Stimulated activated naive CD8-positive, alpha-beta T cell treated with anti-CD3 and anti-CD28 coated beads, Interleukin-15, Interleukin-2, amounts not matched to agents 100 ng/mL and 50 ng/mL, for 24 hours (primary cell): ENCODE measurements around the gene PRKCE.

Experiments
- H3K27ac Mint-ChIP-seq: one replicate; pipeline ENCODE4 v1.8.0; 2021; ENCODE audit warnings: mild to moderate bottlenecking, mixed read lengths
- H3K27me3 Mint-ChIP-seq: one replicate; pipeline ENCODE4 v1.8.0; 2021; ENCODE audit warnings: mixed read lengths
- H3K36me3 Mint-ChIP-seq: one replicate; pipeline ENCODE4 v1.8.0; 2021; ENCODE audit warnings: low read depth, mixed read lengths
- H3K4me1 Mint-ChIP-seq: one replicate; pipeline ENCODE4 v1.8.0; 2021; ENCODE audit warnings: low read depth, mixed read lengths
- H3K4me3 Mint-ChIP-seq: one replicate; pipeline ENCODE4 v1.8.0; 2021; ENCODE audit warnings: mild to moderate bottlenecking, mixed read lengths
- H3K9me3 Mint-ChIP-seq: one replicate; pipeline ENCODE4 v1.8.0; 2021; ENCODE audit warnings: mixed read lengths

The PRKCE gene

DNA sequence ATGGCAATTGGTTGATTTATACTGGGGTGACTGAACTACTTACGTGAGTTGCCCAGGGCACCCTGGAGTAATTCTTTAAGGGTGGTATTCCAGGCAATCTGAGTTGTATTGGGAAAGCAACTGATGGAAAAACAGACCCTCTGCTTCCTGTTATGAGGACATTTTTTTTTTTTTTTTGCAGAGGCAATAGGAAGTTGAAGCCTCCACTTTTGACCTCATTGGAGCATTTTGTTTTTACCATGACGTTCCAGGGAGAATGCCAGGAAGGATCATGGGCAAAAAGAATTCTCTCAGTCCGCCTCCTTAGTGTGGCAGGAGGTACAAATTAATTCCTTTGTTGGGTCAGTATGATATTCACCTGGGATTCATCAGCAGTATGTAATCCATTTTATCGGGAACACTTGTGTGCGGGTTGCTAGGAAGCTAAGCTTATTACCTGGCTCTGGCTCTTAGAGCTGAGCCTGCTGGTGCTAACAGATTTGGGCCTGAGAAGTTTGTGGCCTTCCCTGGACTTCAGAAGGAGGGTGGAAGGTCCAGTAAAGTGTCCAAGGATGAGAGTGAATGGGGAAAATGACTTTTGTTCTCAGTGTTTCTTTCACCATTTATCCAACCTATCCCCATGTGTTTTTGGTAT, 372.8 kb downstream of the PRKCE start:
- H3K27me3 Mint-ChIP-seq = no peaks in the 10 kb centered on the region
- peaks cover 18% of the 10 kb centered on the region for H3K36me3 Mint-ChIP-seq
- H3K9me3 Mint-ChIP-seq = no peaks in the 10 kb centered on the region
- H3K4me1 Mint-ChIP-seq = peaks cover 10% of the 10 kb centered on the region
- H3K4me3 Mint-ChIP-seq = no peak overlapping the region
- no peak overlapping the region for H3K27ac Mint-ChIP-seq

- H3K4me1 Mint-ChIP-seq = peaks cover 2% of the 10 kb centered on the region
- H3K36me3 Mint-ChIP-seq = peaks cover 18% of the 10 kb centered on the region
- no peaks in the 10 kb centered on the region for H3K9me3 Mint-ChIP-seq
- H3K27ac Mint-ChIP-seq = no peak overlapping the region
- H3K27me3 Mint-ChIP-seq = no peaks in the 10 kb centered on the region
- H3K4me3 Mint-ChIP-seq = no peak overlapping the region
Observed at GRCh38 chr2:46025081-46025480, 373.6 kb downstream of the PRKCE start.

DNA sequence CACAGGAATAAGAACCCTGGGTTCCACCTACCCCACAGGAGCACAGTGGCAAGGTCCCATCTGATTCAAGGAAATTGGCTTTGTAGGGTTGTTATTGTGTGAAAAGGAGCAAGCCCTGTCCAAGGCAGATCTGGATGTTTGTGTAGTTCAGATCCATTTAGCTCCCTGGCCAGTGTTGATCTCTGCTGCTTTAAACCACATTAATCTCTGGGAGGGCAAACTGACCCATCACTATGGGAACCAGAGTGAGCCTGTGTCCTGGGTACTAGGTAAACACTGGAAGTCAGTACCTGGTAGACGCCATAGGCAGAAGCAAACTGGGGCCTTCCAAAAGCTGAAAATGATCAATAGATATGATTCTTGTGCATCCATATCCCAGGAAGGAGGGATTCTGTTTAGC, 374.2 kb downstream of the PRKCE start:
- Mint-ChIP-seq H3K27me3 (no peaks in the 10 kb centered on the region), H3K4me3 (no peak overlapping the region), H3K27ac (no peak overlapping the region), H3K4me1 (no peaks in the 10 kb centered on the region), H3K9me3 (no peaks in the 10 kb centered on the region), H3K36me3 (peaks cover 14% of the 10 kb centered on the region)

GRCh38 chr2:46026431-46026830, 375.0 kb downstream of the PRKCE start:
- no peaks in the 10 kb centered on the region for H3K27me3 Mint-ChIP-seq
- no peaks in the 10 kb centered on the region for H3K4me1 Mint-ChIP-seq
- H3K36me3 Mint-ChIP-seq = peaks cover 13% of the 10 kb centered on the region
- no peak overlapping the region for H3K4me3 Mint-ChIP-seq
- no peaks in the 10 kb centered on the region for H3K9me3 Mint-ChIP-seq
- no peak overlapping the region for H3K27ac Mint-ChIP-seq

DNA sequence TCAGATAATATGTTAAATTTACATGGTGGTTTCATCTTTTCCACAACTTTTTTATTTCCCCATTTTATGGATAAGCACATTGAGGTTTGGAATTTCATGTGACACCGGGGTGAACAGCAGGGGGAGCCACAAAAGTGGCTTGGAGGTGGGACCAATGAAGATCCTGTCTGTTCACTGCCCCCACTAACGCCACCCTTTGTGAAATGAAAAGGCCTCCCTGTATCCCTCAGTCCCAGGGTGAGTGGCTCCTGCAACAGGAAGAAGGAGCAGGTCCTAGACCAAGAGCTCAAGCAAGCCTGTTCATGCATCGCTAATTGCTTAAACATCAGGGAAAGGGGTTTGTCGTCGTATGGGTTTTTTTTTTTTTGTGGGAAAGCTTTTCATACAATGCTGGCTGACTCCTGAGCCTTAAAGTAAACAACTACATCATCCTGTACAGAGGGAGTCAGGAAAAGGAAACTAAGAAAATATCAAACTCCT, 377.9 kb downstream of the PRKCE start:
- Mint-ChIP-seq H3K4me1 (peaks cover 7% of the 10 kb centered on the region), H3K27ac (no peak overlapping the region), H3K4me3 (no peak overlapping the region), H3K9me3 (no peaks in the 10 kb centered on the region), H3K36me3 (peaks cover 8% of the 10 kb centered on the region), H3K27me3 (no peaks in the 10 kb centered on the region)

GRCh38 chr2:46030330-46030729, 378.9 kb downstream of the PRKCE start:
- Mint-ChIP-seq H3K4me3 (no peak overlapping the region), H3K36me3 (no peaks in the 10 kb centered on the region), H3K4me1 (peaks cover 7% of the 10 kb centered on the region), H3K27me3 (no peaks in the 10 kb centered on the region), H3K27ac (no peak overlapping the region), H3K9me3 (no peaks in the 10 kb centered on the region)

GRCh38 chr2:46032161-46032813, 380.8 kb downstream of the PRKCE start:
- no peaks in the 10 kb centered on the region for H3K36me3 Mint-ChIP-seq
- H3K9me3 Mint-ChIP-seq = no peaks in the 10 kb centered on the region
- no peak overlapping the region for H3K4me3 Mint-ChIP-seq
- no peaks in the 10 kb centered on the region for H3K27me3 Mint-ChIP-seq
- no peak overlapping the region for H3K27ac Mint-ChIP-seq
- H3K4me1 Mint-ChIP-seq = peaks cover 7% of the 10 kb centered on the region

DNA sequence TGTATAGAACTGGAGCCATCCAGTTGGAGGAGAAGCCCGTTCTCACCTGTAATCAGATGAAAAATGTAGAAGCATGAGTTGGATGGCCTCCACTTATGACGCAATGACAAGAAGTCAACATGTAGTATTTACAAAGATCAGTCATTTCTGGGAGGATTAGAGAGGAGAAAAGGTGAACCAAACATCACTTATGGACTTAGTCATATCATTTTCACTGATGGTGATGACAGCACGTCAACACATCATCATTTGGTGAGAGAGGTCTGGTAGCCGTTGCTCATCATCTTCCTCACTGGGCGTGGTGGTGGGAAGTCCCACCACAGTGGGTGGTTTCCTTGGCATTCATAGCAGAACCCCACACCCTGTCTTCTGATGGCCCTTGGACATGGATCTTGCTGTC, 381.5 kb downstream of the PRKCE start:
- Mint-ChIP-seq H3K36me3 (no peaks in the 10 kb centered on the region), H3K4me3 (no peak overlapping the region), H3K9me3 (no peaks in the 10 kb centered on the region), H3K27me3 (no peaks in the 10 kb centered on the region), H3K27ac (no peak overlapping the region), H3K4me1 (peaks cover 7% of the 10 kb centered on the region)

DNA sequence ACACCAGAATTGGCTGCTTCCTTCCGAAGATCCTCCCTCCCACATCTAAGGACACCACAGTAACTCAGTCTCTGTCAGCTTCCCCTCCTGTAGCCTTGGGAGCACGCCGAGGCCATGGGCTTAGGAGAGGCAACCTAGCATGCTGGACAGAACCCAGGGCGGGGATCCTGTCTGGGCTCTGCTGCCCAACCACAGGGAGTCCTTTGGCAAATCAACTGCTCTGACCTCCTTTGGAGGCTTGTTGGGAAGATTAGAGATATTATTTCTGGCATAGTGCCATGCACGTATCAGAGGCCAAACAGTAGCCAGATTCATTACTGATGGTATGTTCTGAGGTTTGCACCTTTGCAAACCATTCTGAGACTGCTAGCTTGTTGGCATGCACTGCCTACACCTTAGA, 383.1 kb downstream of the PRKCE start:
- H3K4me3 Mint-ChIP-seq = no peak overlapping the region
- no peak overlapping the region for H3K27ac Mint-ChIP-seq
- H3K4me1 Mint-ChIP-seq = peaks cover 7% of the 10 kb centered on the region
- no peaks in the 10 kb centered on the region for H3K9me3 Mint-ChIP-seq
- H3K36me3 Mint-ChIP-seq = no peaks in the 10 kb centered on the region
- no peaks in the 10 kb centered on the region for H3K27me3 Mint-ChIP-seq

- peaks cover 7% of the 10 kb centered on the region for H3K4me1 Mint-ChIP-seq
- no peak overlapping the region for H3K4me3 Mint-ChIP-seq
- H3K27me3 Mint-ChIP-seq = no peaks in the 10 kb centered on the region
- no peaks in the 10 kb centered on the region for H3K9me3 Mint-ChIP-seq
- no peak overlapping the region for H3K27ac Mint-ChIP-seq
- H3K36me3 Mint-ChIP-seq = no peaks in the 10 kb centered on the region
Observed at GRCh38 chr2:46036929-46037328, 385.5 kb downstream of the PRKCE start.

DNA sequence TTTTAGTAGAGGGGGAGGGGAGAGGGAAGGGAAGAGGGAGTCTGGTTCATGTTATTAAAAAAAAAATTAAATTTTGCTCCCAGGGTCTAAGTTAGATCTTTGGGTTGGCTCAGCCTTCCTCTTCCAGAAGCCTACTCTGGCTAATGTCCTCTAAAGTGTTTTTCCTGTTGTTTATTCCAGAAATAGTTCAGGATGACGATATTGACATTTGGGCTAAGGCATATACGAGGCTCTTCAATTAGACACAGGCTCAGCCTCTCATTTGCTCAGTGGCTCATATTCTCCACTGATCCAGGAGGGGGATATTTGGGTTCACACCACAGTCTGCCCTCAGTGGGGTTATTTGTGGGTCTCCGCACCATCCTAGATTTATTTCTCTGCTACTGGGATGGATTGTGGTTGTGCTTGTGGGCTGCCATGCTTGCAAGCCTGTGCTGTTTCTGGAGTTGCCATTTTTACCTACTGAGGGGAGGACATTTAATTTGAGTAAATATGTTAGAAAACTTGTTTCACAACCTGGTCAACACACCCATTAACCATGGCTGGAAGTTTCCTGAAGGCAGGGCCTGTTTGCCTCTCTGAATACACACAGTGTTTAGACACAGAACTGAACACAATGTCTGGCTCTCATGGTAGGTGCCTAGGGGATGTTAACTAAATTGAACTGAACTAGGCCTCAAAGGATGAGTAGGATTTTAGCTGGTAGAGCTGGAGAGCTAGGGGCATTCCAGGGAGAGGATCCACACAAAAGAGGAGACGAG, 388.2 kb downstream of the PRKCE start:
- H3K4me3 Mint-ChIP-seq = no peak overlapping the region
- H3K36me3 Mint-ChIP-seq = no peaks in the 10 kb centered on the region
- H3K27ac Mint-ChIP-seq = no peak overlapping the region
- H3K27me3 Mint-ChIP-seq = no peaks in the 10 kb centered on the region
- H3K9me3 Mint-ChIP-seq = no peaks in the 10 kb centered on the region
- no peaks in the 10 kb centered on the region for H3K4me1 Mint-ChIP-seq

- no peaks in the 10 kb centered on the region for H3K4me1 Mint-ChIP-seq
- H3K27me3 Mint-ChIP-seq = no peaks in the 10 kb centered on the region
- no peaks in the 10 kb centered on the region for H3K9me3 Mint-ChIP-seq
- H3K36me3 Mint-ChIP-seq = no peaks in the 10 kb centered on the region
- no peak overlapping the region for H3K4me3 Mint-ChIP-seq
- no peak overlapping the region for H3K27ac Mint-ChIP-seq
Observed at GRCh38 chr2:46040563-46041155, 389.2 kb downstream of the PRKCE start.

DNA sequence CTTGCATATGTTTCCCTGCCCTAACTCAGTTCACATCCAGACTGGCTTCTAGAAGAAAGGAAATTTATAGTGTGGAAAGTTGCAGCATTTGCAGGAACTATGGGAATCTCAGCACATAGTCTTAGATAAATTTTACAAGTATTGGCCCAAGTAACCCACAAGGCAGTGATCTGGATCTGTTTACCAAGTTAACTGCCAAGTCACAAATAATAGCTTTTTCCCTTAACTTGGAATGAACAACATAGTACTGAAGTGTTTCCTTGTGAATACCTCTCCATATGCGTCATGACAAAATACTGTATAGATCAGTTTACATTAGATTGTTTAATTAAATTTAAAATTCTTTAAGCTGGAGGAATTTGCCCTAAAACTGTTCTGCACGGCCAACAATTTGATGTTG, 390.0 kb downstream of the PRKCE start:
- no peak overlapping the region for H3K27ac Mint-ChIP-seq
- no peak overlapping the region for H3K4me3 Mint-ChIP-seq
- H3K36me3 Mint-ChIP-seq = no peaks in the 10 kb centered on the region
- H3K9me3 Mint-ChIP-seq = no peaks in the 10 kb centered on the region
- no peaks in the 10 kb centered on the region for H3K4me1 Mint-ChIP-seq
- no peaks in the 10 kb centered on the region for H3K27me3 Mint-ChIP-seq

DNA sequence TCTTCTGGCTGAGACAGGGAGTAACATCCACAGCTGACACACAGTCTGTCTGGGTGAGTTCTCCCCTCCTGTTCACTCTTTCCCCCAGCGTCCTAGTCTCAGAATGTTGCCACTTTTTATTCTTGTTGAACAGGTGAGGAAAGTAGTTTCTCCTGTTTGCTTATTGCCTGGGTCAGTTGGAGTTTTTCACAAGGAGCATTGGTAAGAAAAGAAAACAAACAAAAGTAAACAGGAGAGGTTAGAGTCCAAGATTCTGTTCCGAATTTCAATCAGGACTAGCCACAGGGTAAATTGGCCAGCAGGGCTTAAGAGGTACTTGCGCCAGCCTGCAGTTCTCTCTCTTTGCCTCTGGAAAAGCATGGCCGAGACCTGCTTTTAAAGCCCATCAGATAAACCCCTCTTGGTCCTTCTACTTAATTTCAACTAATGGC, 390.7 kb downstream of the PRKCE start:
- Mint-ChIP-seq H3K36me3 (no peaks in the 10 kb centered on the region), H3K9me3 (no peaks in the 10 kb centered on the region), H3K4me1 (no peaks in the 10 kb centered on the region), H3K4me3 (no peak overlapping the region), H3K27ac (no peak overlapping the region), H3K27me3 (no peaks in the 10 kb centered on the region)

GRCh38 chr2:46042711-46043110, 391.2 kb downstream of the PRKCE start:
- H3K4me3 Mint-ChIP-seq = no peak overlapping the region
- no peak overlapping the region for H3K27ac Mint-ChIP-seq
- no peaks in the 10 kb centered on the region for H3K9me3 Mint-ChIP-seq
- H3K36me3 Mint-ChIP-seq = no peaks in the 10 kb centered on the region
- no peaks in the 10 kb centered on the region for H3K27me3 Mint-ChIP-seq
- no peaks in the 10 kb centered on the region for H3K4me1 Mint-ChIP-seq
